Breast epithelium (tissue), 3 donors: ENCODE results near the gene NLRX1.

ENCODE experiments used
- CTCF ChIP-seq, 3 donors: fragments of 450-650 bp; IDR thresholded peaks; one replicate each; pipeline ENCODE4 v1.5.1; 2016 to 2017; ENCODE audit warnings: antibody characterized with exemption in 3 of 3, mild to moderate bottlenecking in 3 of 3, moderate library complexity in 3 of 3
- POLR2A ChIP-seq: fragments of 450-650 bp; IDR thresholded peaks from one replicate; pipeline ENCODE4 v1.6.1; 2016; ENCODE audit warnings: antibody characterized with exemption, mild to moderate bottlenecking, moderate library complexity
- POLR2AphosphoS5 ChIP-seq, 3 donors: sonication (generic); formaldehyde crosslinking; IDR thresholded peaks; one replicate each; pipeline ENCODE4 v1.6.1; 2017; ENCODE audit warnings: antibody characterized with exemption in 3 of 3

GRCh38 chr11:119154178-119154577 is 14.3 kb upstream of the NLRX1 start:
- no peak for TF ChIP-seq POLR2AphosphoS5 (IDR thresholded peaks at IDR 0.05)
- no peak for TF ChIP-seq CTCF (IDR thresholded peaks at IDR 0.05)
- no peak for TF ChIP-seq POLR2A
